CD4-positive, CD25-positive, alpha-beta regulatory T cell (primary cell): ENCODE measurements around the gene USP2. TPM values are rescaled to one million over a fixed set of nuclear protein-coding genes. Genes with fewer than 3 reads are reported as not detected.
A peak's percentile ranks its signal among the peaks of the same experiment; 100 is the strongest.

Source experiments
- ATAC-seq, 2 donors: fragments of 150-1000 bp; cut with Tn5 transposase; one replicate each; pipeline ENCODE4 v1.10.0; 2021; ENCODE audit warnings: low read depth in 2 of 2, moderate number of reproducible peaks in 2 of 2, moderate library complexity in 1 of 2
- DNase-seq, 3 donors: peaks; one replicate each; pipeline versions ENCODE4 v3.0.0 to v3.0.0-alpha.2; 2012 to 2022; ENCODE audit warnings: mixed read lengths in 1 of 3
- H3K27ac ChIP-seq: one replicate; pipeline ENCODE4 v1.7.0; 2013; ENCODE audit warnings: mild to moderate bottlenecking, low read length; ENCODE audit not compliant: insufficient read depth, poor library complexity, severe bottlenecking
- H3K27me3 ChIP-seq: one replicate; pipeline ENCODE4 v1.7.0; 2013; ENCODE audit warnings: low read length; ENCODE audit not compliant: control insufficient read depth, insufficient read depth
- H3K36me3 ChIP-seq: one replicate; pipeline ENCODE4 v1.7.0; 2013; ENCODE audit warnings: mild to moderate bottlenecking, low read length, moderate library complexity; ENCODE audit not compliant: control insufficient read depth, insufficient read depth
- H3K4me1 ChIP-seq: 2 replicates; pipeline ENCODE4 v1.7.0; 2013; ENCODE audit warnings: mild to moderate bottlenecking, low read length; ENCODE audit not compliant: insufficient read depth, control insufficient read depth, poor library complexity, severe bottlenecking
- H3K4me3 ChIP-seq: one replicate; pipeline ENCODE4 v1.7.0; 2013; ENCODE audit warnings: low read depth, mild to moderate bottlenecking, low read length, moderate library complexity
- H3K9me3 ChIP-seq, 2 experiments: 1 replicate in 1 of 2; 2 replicates in 1 of 2; pipeline ENCODE4 v1.7.0; 2013; ENCODE audit warnings: low read length in 2 of 2, mild to moderate bottlenecking in 1 of 2, moderate library complexity in 1 of 2; ENCODE audit not compliant: control insufficient read depth in 2 of 2
- H3K27ac Mint-ChIP-seq, 3 donors: one replicate each; pipeline ENCODE4 v1.8.0; 2020 to 2022; ENCODE audit warnings: mild to moderate bottlenecking in 3 of 3, mixed read lengths in 3 of 3, moderate library complexity in 2 of 3
- H3K27me3 Mint-ChIP-seq: one replicate; pipeline ENCODE4 v1.8.0; 2022; ENCODE audit warnings: mild to moderate bottlenecking, mixed read lengths
- H3K36me3 Mint-ChIP-seq: one replicate; pipeline ENCODE4 v1.8.0; 2020; ENCODE audit warnings: mixed read lengths
- H3K4me1 Mint-ChIP-seq, 4 donors: one replicate each; pipeline ENCODE4 v1.8.0; 2020 to 2022; ENCODE audit warnings: mixed read lengths in 4 of 4, mild to moderate bottlenecking in 1 of 4
- H3K4me3 Mint-ChIP-seq, 4 donors: one replicate each; pipeline ENCODE4 v1.8.0; 2020 to 2022; ENCODE audit warnings: mild to moderate bottlenecking in 4 of 4, mixed read lengths in 4 of 4, moderate library complexity in 3 of 4
- H3K9me3 Mint-ChIP-seq, 7 donors: one replicate each; pipeline ENCODE4 v1.8.0; 2020 to 2022; ENCODE audit warnings: mixed read lengths in 7 of 7, mild to moderate bottlenecking in 3 of 7, moderate library complexity in 2 of 7
- polyA plus RNA-seq, 4 donors: library from polyadenylated mRNA; unstranded; fragments of 300-500 nt; fragmentation: Illumina TruSeq; gene quantifications; one replicate each; pipeline ENCODE4 v1.2.3, GENCODE V29; 2021
- total RNA-seq: library from RNA; stranded (reverse); gene quantifications from one replicate; pipeline ENCODE4 v1.2.3, GENCODE V29; 2022

The USP2 gene
- total and polyA plus RNA-seq, 5 donors from 2014 or later = 0.22 to 1.6 TPM; not detected in 3

GRCh38 chr11:119306373-119306890, 75.1 kb downstream of the USP2 start:
- Mint-ChIP-seq H3K36me3 (peaks cover 26% of the 10 kb centered on the region), H3K4me3 (peak overlapping the region in 3 of 4 donors; percentile 16 to 78 (median 22)), H3K27me3 (no peaks in the 10 kb centered on the region), H3K9me3 (no peaks in the 10 kb centered on the region), H3K4me1 (peaks cover 8 to 30% (median 22%) of the 10 kb centered on the region in 4 donors), H3K27ac (peak overlapping the region; percentile 84 to 98 (median 92))
- H3K27ac ChIP-seq = peak overlapping the region; percentile 42
- no peak overlapping the region for H3K4me3 ChIP-seq
- no peaks in the 10 kb centered on the region for H3K27me3 ChIP-seq
- ATAC-seq (peak; percentile 77 to 81), DNase-seq (peak in 2 of 3 donors; percentile 49 to 50)
- H3K4me1 ChIP-seq = peaks cover 19% of the 10 kb centered on the region
- H3K9me3 ChIP-seq = no peaks in the 10 kb centered on the region
- H3K36me3 ChIP-seq = peaks cover 34% of the 10 kb centered on the region

- H3K4me3 ChIP-seq = no peak overlapping the region
- Mint-ChIP-seq H3K27ac (peak overlapping the region; percentile 92 to 98 (median 95)), H3K9me3 (no peaks in the 10 kb centered on the region), H3K36me3 (peaks cover 32% of the 10 kb centered on the region), H3K4me3 (peak overlapping the region in 2 of 4 donors; percentile 51 to 78), H3K4me1 (peaks cover 8 to 30% (median 22%) of the 10 kb centered on the region in 4 donors), H3K27me3 (no peaks in the 10 kb centered on the region)
- ATAC-seq (peak in 1 of 2 donors; percentile 13), DNase-seq (peak in 1 of 3 donors; percentile 16)
- peaks cover 41% of the 10 kb centered on the region for H3K36me3 ChIP-seq
- no peaks in the 10 kb centered on the region for H3K9me3 ChIP-seq
- H3K27ac ChIP-seq = peak overlapping the region; percentile 42
- no peaks in the 10 kb centered on the region for H3K27me3 ChIP-seq
- H3K4me1 ChIP-seq = peaks cover 19% of the 10 kb centered on the region
Observed at GRCh38 chr11:119305556-119306372, 75.7 kb downstream of the USP2 start.

Other genes with a start within 250 kb of the USP2 start
- gene ABCG4, start 232.6 kb downstream of the USP2 start, total RNA-seq = not detected
- gene ABCG4, start 232.6 kb downstream of the USP2 start, polyA plus RNA-seq = not detected
- gene NLRX1, start 213.0 kb downstream of the USP2 start, total RNA-seq = 7.8 TPM
- gene NLRX1, start 213.0 kb downstream of the USP2 start, polyA plus RNA-seq = 1 to 10 TPM; 5.0 to 6.7 (median 5.8) TPM
- gene NHERF4, start 196.2 kb downstream of the USP2 start, total RNA-seq = not detected
- not detected for gene NHERF4, start 196.2 kb downstream of the USP2 start, polyA plus RNA-seq
- 35.6 TPM for gene CBL, start 175.4 kb downstream of the USP2 start, total RNA-seq
- gene CBL, start 175.4 kb downstream of the USP2 start, polyA plus RNA-seq = 10 to 100 TPM in 1 of 4 donors, 1 to 10 TPM in 3; 7.9 to 11.7 (median 8.8) TPM
- gene MCAM, start 64.6 kb downstream of the USP2 start, total RNA-seq = 10.1 TPM
- gene MCAM, start 64.6 kb downstream of the USP2 start, polyA plus RNA-seq = 1 to 10 TPM in 3 of 4 donors, under 1 TPM in 1; 0.37 to 1.6 (median 1.5) TPM
- 21.0 TPM for gene RNF26, start 47.2 kb downstream of the USP2 start, total RNA-seq
- 10 to 100 TPM; 27.5 to 38.3 (median 37.4) TPM for gene RNF26, start 47.2 kb downstream of the USP2 start, polyA plus RNA-seq
- gene C1QTNF5, start 40.8 kb downstream of the USP2 start, total RNA-seq = not detected
- not detected for gene C1QTNF5, start 40.8 kb downstream of the USP2 start, polyA plus RNA-seq
- not detected for gene MFRP, start 35.0 kb downstream of the USP2 start, total RNA-seq
- gene MFRP, start 35.0 kb downstream of the USP2 start, polyA plus RNA-seq = not detected
- gene THY1, start 41.5 kb upstream of the USP2 start, total RNA-seq = not detected
- gene THY1, start 41.5 kb upstream of the USP2 start, polyA plus RNA-seq = not detected